HEK293T (cell line): ENCODE results near the gene SF3B6.
A peak's percentile ranks its signal among the peaks of the same experiment; 100 is the strongest.

Experiments
- CTCF ChIA-PET: fragments of 350-600 bp; formaldehyde crosslinking; extraction: SDS; loops from one replicate; lab custom pipeline; 2021; ENCODE audit warnings: antibody characterized with exemption, inconsistent platforms; lab: Yijun Ruan, JAX
- POLR2A ChIA-PET: fragments of 350-600 bp; formaldehyde crosslinking; extraction: SDS; loops from one replicate; lab custom pipeline; 2020; ENCODE audit warnings: antibody characterized with exemption, inconsistent platforms; lab: Yijun Ruan, JAX
- DNase-seq: peaks from one replicate; pipeline ENCODE4 v3.0.0; 2012; ENCODE audit warnings: mixed read lengths; ENCODE audit errors: extremely low spot score
- ARNT ChIP-seq: fragments of 450-650 bp; IDR thresholded peaks from 2 replicates; pipeline ENCODE4 v1.6.1; 2017; ENCODE audit warnings: mild to moderate bottlenecking
- BHLHE40 ChIP-seq: fragments of 450-650 bp; IDR thresholded peaks from 2 replicates; pipeline ENCODE4 v1.6.1; 2016; ENCODE audit warnings: mild to moderate bottlenecking, moderate library complexity, borderline replicate concordance
- CTBP1 ChIP-seq: fragments of 450-650 bp; IDR thresholded peaks from 2 replicates; pipeline ENCODE4 v1.6.1; 2016; ENCODE audit warnings: borderline replicate concordance
- ELF4 ChIP-seq: fragments of 450-650 bp; IDR thresholded peaks from 2 replicates; pipeline ENCODE4 v1.6.1; 2017; ENCODE audit warnings: antibody characterized with exemption
- FOXA1 ChIP-seq: fragments of 450-650 bp; IDR thresholded peaks from 2 replicates; pipeline ENCODE4 v1.6.1; 2016; ENCODE audit warnings: mild to moderate bottlenecking
- FOXK2 ChIP-seq: fragments of 450-650 bp; IDR thresholded peaks from 2 replicates; pipeline ENCODE4 v1.6.1; 2016; ENCODE audit warnings: mild to moderate bottlenecking
- FOXM1 ChIP-seq: fragments of 450-650 bp; IDR thresholded peaks from 2 replicates; pipeline ENCODE4 v1.6.1; 2017; ENCODE audit warnings: mild to moderate bottlenecking, borderline replicate concordance
- HDGF ChIP-seq: fragments of 450-650 bp; IDR thresholded peaks from 2 replicates; pipeline ENCODE4 v1.6.1; 2017; ENCODE audit warnings: antibody characterized with exemption, borderline replicate concordance
- L3MBTL2 ChIP-seq: fragments of 450-650 bp; conservative IDR thresholded peaks from 2 replicates; pipeline ENCODE4 v1.6.1; 2016; ENCODE audit warnings: mild to moderate bottlenecking
- LEF1 ChIP-seq: fragments of 450-650 bp; IDR thresholded peaks from 2 replicates; pipeline ENCODE4 v1.6.1; 2017; ENCODE audit warnings: mild to moderate bottlenecking, borderline replicate concordance
- NFRKB ChIP-seq: fragments of 450-650 bp; IDR thresholded peaks from 2 replicates; pipeline ENCODE4 v1.6.1; 2016; ENCODE audit warnings: mild to moderate bottlenecking, moderate library complexity
- PKNOX1 ChIP-seq: fragments of 450-650 bp; IDR thresholded peaks from 2 replicates; pipeline ENCODE4 v1.6.1; 2016
- SP1 ChIP-seq: fragments of 450-650 bp; IDR thresholded peaks from 2 replicates; pipeline ENCODE4 v1.6.1; 2017
- SUZ12 ChIP-seq: fragments of 450-650 bp; IDR thresholded peaks from 2 replicates; pipeline ENCODE4 v1.6.1; 2016; ENCODE audit warnings: mild to moderate bottlenecking
- TARDBP ChIP-seq: fragments of 450-650 bp; IDR thresholded peaks from 2 replicates; pipeline ENCODE4 v1.6.1; 2016
- ZNF384 ChIP-seq: fragments of 450-650 bp; IDR thresholded peaks from 2 replicates; pipeline ENCODE4 v1.6.1; 2016

Gene SF3B6

GRCh38 chr2:24052951-24053350, 23.2 kb downstream of the SF3B6 start:
- no peak for TF ChIP-seq PKNOX1
- no peak for TF ChIP-seq FOXM1
- TF ChIP-seq FOXK2 = no peak
- no peak for TF ChIP-seq ZNF384
- TF ChIP-seq HDGF = no peak
- no peak for TF ChIP-seq TARDBP
- TF ChIP-seq SUZ12 = no peak
- TF ChIP-seq ELF4 = no peak
- no peak for TF ChIP-seq CTBP1
- TF ChIP-seq SP1 = no peak
- TF ChIP-seq NFRKB = no peak
- no peak for TF ChIP-seq FOXA1
- no peak for DNase-seq
- ChIA-PET POLR2A (no interaction called here), CTCF (no interaction called here)

- DNase-seq = no peak
- TF ChIP-seq FOXK2 (no peak), FOXM1 (no peak), NFRKB (no peak), LEF1 (no peak), HDGF (no peak), ELF4 (no peak), SUZ12 (no peak), L3MBTL2 (no peak), TARDBP (no peak), ARNT (no peak), ZNF384 (no peak), BHLHE40 (no peak), PKNOX1 (no peak), SP1 (no peak), FOXA1 (no peak), CTBP1 (no peak)
- ChIA-PET POLR2A (interaction anchor here (0.7 kb wide), 1 partner anchor 125 kb away, joined by 3 read pairs; the partner anchor contains the start of gene ATAD2B), CTCF (no interaction called here)
Measured at GRCh38 chr2:24051833-24052232, 24.3 kb downstream of the SF3B6 start.

- ChIA-PET CTCF (interaction anchor here (0.5 to 0.9 kb wide), 2 partner anchors 122 to 226 kb away, joined by 3 to 4 read pairs; no protein-coding TSS in a partner anchor), POLR2A (interaction anchor here (1.3 kb wide), 2 partner anchors 26 to 123 kb away, joined by 6 to 7 read pairs; partner anchors contain the start of genes ATAD2B and SF3B6)
- DNase-seq = peak; percentile 31
- TF ChIP-seq BHLHE40 (no peak), FOXA1 (no peak), NFRKB (no peak), TARDBP (no peak), PKNOX1 (no peak), SP1 (no peak), ZNF384 (no peak), CTBP1 (no peak), FOXK2 (no peak), HDGF (no peak)
Measured at GRCh38 chr2:24050041-24050979, 25.8 kb downstream of the SF3B6 start.

- peak; percentile 78 for DNase-seq
- CTCF ChIA-PET = interaction anchor here (0.9 kb wide), 1 partner anchor 225 kb away, joined by 4 read pairs; no protein-coding TSS in a partner anchor
- TF ChIP-seq HDGF (no peak), ZNF384 (no peak), PKNOX1 (no peak), ARNT (no peak), ELF4 (no peak), FOXK2 (no peak), LEF1 (no peak), SUZ12 (no peak), BHLHE40 (no peak), TARDBP (no peak), FOXA1 (no peak), FOXM1 (no peak), CTBP1 (no peak), SP1 (no peak)
- POLR2A ChIA-PET = interaction anchor here (0.7 to 1.6 kb wide), 4 partner anchors 17 to 122 kb away, joined by 3 to 9 read pairs (median 7); partner anchors contain the start of genes ATAD2B, SF3B6 and TP53I3
Measured at GRCh38 chr2:24049485-24050021, 26.6 kb downstream of the SF3B6 start, which contains the start of gene FKBP1B. Gene FKBP1B, plus strand, starts transcription at chr2:24049741. Its CDS starts 109 bp downstream, at chr2:24049850.
